Bronchial epithelial cell (primary cell): ENCODE data around the gene WDR47. TPM values are rescaled to one million over a fixed set of nuclear protein-coding genes. Genes with fewer than 3 reads are reported as not detected.
A peak's percentile ranks its signal among the peaks of the same experiment; 100 is the strongest.
"Not testable (repeated sequence)": the region's sequence is repeated elsewhere in the genome, so short reads cannot be mapped to it uniquely, and the experiment has no call there.

Experiments
- DNase-seq: peaks from one replicate; pipeline ENCODE4 v3.0.0-alpha.2; 2010; ENCODE audit warnings: low read depth
- FAIRE-seq: peaks from 2 replicates; lab custom pipeline; 2011; peaks lifted over from hg19 to GRCh38; lab: Jason Lieb, UNC
- H3K27me3 ChIP-seq: 2 replicates; pipeline ENCODE4 v1.5.1; 2011; ENCODE audit warnings: low read length; ENCODE audit not compliant: control insufficient read depth, insufficient read depth
- H3K36me3 ChIP-seq: 2 replicates; pipeline ENCODE4 v1.5.1; 2011; ENCODE audit warnings: low read length; ENCODE audit not compliant: control insufficient read depth, insufficient read depth
- H3K4me3 ChIP-seq: 2 replicates; pipeline ENCODE4 v1.5.1; 2011; ENCODE audit warnings: mild to moderate bottlenecking, low read depth, low read length, control low read depth
- CTCF ChIP-seq: IDR thresholded peaks from 2 replicates; pipeline ENCODE4 v1.5.1; 2011; ENCODE audit warnings: mild to moderate bottlenecking, moderate library complexity, low read length, control low read depth, inconsistent platforms; ENCODE audit not compliant: insufficient read depth, severe bottlenecking
- total RNA-seq: library from RNA; depleted of rRNA; stranded (reverse); fragments of >200 nt; gene quantifications from 2 replicates; pipeline ENCODE4 v1.2.1, GENCODE V29; 2014

WDR47 gene
- total RNA-seq, 1 donor from 2014 or later = 16.8 TPM

DNA sequence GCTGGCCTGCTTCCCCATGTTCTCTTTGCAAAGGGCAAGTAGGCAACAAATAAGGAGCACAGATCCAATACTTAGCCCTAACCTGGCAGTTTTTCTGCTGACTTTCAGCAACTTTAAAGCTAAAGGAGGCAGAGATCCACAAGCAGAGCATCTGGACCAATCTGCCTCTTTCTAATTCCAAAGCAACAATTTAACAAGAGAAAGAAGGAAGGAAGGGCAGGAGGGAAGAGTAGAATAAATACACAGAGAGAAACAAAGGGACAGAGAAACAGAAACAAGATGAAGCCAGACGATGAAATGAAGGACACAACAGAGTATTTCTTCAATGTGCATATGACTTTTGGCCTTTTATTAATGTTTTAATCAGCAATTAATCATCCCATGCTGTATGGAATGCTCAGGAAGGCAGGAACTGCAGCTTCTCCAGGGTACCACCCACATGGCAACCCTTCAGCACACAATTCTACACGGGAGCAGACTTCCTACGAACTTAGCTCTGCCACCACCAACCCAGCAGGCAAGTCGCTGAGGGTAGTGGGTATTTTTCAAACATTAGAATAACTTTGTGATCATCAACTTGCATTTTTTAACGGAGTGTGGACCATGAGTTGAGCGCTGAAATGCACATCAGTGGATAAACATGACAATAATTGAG is 93.9 kb downstream of the WDR47 start:
- Histone ChIP-seq H3K27me3 (no peaks in the 10 kb centered on the region), H3K4me3 (no peak overlapping the region), H3K36me3 (peaks cover 4% of the 10 kb centered on the region)
- DNase-seq (peak; percentile 15), FAIRE-seq (no peak)
- no peak for TF ChIP-seq CTCF

- no peak overlapping the region for H3K4me3 ChIP-seq
- no peaks in the 10 kb centered on the region for H3K27me3 ChIP-seq
- no peak for TF ChIP-seq CTCF
- FAIRE-seq = no peak
- peaks cover 8% of the 10 kb centered on the region for H3K36me3 ChIP-seq
- DNase-seq = no peak
Observed at GRCh38 chr1:108936170-108936569, 105.7 kb downstream of the WDR47 start.

DNA sequence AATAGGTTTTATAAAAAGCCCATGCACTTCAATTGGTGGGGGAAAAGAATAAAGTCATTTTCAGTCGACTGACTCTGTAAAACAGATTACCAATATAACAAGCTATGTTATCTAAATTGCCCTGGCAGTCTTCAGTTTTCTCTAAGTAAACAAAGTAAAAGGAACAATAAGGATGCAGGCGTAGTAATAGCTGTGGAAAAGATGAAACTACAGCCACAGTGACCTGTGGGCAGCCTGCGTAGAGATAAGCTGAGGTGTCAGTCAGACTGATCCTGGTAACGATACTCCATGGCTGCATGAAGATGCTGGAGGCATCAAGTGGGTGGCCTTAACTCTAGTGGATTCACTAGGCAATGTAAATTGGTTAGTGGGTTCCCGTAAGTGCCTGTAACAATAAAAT is 108.0 kb downstream of the WDR47 start:
- peaks cover 12% of the 10 kb centered on the region for H3K36me3 ChIP-seq
- TF ChIP-seq CTCF = no peak
- FAIRE-seq = no peak

GRCh38 chr1:108927565-108927964 is 114.3 kb downstream of the WDR47 start:
- FAIRE-seq, DNase-seq, H3K36me3 ChIP-seq, H3K27me3 ChIP-seq, H3K4me3 ChIP-seq: not testable (repeated sequence)

More for the DNA sequence above, 108.0 kb downstream of the WDR47 start:
- H3K27me3 ChIP-seq = no peaks in the 10 kb centered on the region
- H3K4me3 ChIP-seq = no peak overlapping the region
- DNase-seq = no peak

- TF ChIP-seq CTCF = no peak
- peaks cover 9% of the 10 kb centered on the region for H3K36me3 ChIP-seq
- no peak for DNase-seq
Observed at GRCh38 chr1:108925920-108926319, 116.0 kb downstream of the WDR47 start.

More at GRCh38 chr1:108925920-108926319, 116.0 kb downstream of the WDR47 start:
- no peak overlapping the region for H3K4me3 ChIP-seq
- no peaks in the 10 kb centered on the region for H3K27me3 ChIP-seq
- no peak for FAIRE-seq

Other genes with a start within 250 kb of the WDR47 start
- 0.26 TPM in 1 of 2 replicates, not detected in the other for gene AKNAD1, start 185.0 kb downstream of the WDR47 start, total RNA-seq
- gene GPSM2, start 165.1 kb downstream of the WDR47 start, total RNA-seq = 58.9 and 62.7 TPM in 2 replicates
- gene CLCC1, start 78.6 kb downstream of the WDR47 start, total RNA-seq = 18.7 and 31.3 TPM in 2 replicates
- 96.9 and 157 TPM in 2 replicates for gene TAF13, start 33.9 kb upstream of the WDR47 start, total RNA-seq
- gene TMEM167B, start 48.7 kb upstream of the WDR47 start, total RNA-seq = 52.7 and 56.3 TPM in 2 replicates
- under 0.01 TPM in 1 of 2 replicates, not detected in the other for gene ELAPOR1, start 72.0 kb upstream of the WDR47 start, total RNA-seq
- 521 and 572 TPM in 2 replicates for gene SARS1, start 171.8 kb upstream of the WDR47 start, total RNA-seq
- gene CELSR2, start 207.4 kb upstream of the WDR47 start, total RNA-seq = 9.2 and 30.6 TPM in 2 replicates
- 1.1 and 1.8 TPM in 2 replicates for gene PSRC1, start 241.0 kb upstream of the WDR47 start, total RNA-seq